GM12874 (cell line): ENCODE measurements around the gene OR2G3.
A peak's percentile ranks its signal among the peaks of the same experiment; 100 is the strongest.

Experiments
- TF ChIP-seq, protein P1 (sequence below): IDR thresholded peaks from 2 replicates; pipeline ENCODE4 v1.5.1; 2011; ENCODE audit warnings: low read depth, mild to moderate bottlenecking, control low read depth, low read length, moderate library complexity; ENCODE audit not compliant: insufficient read depth

OR2G3 gene

DNA sequence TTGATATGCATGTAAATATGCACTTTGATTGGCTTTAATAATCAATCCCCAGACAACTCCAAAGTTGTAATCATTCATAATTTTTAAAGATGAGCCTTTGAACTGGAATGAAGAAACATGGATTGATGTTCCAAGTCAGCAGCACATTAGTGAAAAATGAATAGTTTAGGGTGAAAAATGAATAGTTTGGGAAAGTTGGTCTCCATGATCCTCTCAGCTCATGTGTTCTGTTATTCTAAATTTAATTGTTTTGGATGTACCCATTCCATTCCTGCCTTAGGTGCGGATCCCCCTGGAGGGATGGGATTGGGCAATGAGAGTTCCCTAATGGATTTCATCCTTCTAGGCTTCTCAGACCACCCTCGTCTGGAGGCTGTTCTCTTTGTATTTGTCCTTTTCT, at the start of gene OR2G3:
Gene OR2G3 (plus strand): TSS at position 301 of the 400 bp plus-strand sequence. CDS start 0 bp downstream, at position 301.
- TF ChIP-seq, protein P1, sequence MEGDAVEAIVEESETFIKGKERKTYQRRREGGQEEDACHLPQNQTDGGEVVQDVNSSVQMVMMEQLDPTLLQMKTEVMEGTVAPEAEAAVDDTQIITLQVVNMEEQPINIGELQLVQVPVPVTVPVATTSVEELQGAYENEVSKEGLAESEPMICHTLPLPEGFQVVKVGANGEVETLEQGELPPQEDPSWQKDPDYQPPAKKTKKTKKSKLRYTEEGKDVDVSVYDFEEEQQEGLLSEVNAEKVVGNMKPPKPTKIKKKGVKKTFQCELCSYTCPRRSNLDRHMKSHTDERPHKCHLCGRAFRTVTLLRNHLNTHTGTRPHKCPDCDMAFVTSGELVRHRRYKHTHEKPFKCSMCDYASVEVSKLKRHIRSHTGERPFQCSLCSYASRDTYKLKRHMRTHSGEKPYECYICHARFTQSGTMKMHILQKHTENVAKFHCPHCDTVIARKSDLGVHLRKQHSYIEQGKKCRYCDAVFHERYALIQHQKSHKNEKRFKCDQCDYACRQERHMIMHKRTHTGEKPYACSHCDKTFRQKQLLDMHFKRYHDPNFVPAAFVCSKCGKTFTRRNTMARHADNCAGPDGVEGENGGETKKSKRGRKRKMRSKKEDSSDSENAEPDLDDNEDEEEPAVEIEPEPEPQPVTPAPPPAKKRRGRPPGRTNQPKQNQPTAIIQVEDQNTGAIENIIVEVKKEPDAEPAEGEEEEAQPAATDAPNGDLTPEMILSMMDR = no peak

DNA sequence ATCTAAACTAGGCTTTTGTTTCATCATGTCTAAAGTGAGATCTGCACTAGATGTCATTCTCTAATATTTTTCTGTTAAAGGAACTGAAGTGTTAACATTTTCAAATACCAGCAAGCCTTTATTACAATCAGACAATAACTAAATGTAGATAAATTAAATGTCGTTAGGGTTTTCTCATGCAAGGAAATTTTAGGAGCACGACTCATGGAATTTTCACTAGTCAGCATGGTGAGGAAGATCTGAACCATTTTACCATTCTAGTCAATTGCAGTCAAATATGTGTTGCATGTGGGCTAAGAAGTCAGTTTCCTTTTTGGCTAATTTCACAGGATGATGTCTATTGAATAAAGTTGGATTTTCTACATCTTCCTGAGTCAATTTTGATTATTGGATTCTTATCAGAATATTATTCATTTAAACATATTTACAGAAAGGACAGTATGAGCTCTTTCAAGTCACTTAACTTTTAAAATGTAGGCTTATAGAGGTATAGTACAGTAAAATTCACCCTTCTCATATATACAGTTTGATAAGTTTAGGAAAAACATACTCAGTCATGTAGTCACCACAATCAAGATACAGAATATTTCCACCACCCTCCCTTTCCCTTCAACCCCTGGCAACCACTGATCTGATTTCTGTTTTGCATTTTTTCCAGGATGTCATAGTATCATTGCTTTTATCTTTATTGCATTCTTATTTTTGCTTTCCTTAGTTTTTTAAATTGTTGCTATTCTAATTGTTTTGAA, 47.3 kb upstream of the OR2G3 start:
- TF ChIP-seq, protein P1 = no peak

DNA sequence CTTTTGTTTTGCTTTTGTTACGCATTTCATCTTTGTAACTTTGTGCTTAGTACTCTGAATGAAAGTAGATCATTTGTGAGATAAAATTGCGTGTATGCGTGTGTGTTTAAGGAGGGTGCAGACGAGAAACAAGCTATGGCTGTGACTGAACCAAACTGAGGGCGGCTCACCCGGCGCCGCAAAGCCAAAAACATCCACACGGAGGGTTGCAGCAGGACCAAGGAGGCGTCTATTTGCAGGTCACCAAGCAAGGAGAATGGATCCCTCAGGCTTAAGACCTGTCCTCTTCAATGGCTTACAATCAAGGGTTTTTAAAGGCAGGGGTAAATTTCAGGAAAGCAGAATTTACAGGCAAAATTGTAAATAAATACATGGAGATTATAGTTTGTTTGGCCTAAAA, 43.7 kb upstream of the OR2G3 start:
- TF ChIP-seq, protein P1 = no peak

DNA sequence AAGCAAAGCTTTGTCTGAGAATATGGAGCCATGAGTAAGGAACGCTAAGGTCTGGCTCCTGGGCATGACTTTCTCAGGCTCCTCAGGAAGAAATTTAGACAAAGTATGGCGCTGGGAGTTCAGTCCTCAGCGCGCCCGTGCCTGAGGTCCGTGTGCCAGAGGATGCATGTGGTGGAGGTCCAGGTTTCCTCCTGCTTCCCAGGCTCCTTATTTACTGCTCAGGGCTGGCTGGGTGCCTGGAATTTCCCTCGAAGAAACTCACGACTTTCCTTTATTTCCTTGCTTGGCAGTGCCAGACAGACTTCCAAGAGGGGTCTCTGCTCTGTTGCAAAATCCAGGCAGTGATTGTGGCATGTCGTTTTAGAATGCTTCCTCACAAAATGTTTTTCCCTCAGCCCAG, 43.2 kb upstream of the OR2G3 start:
- TF ChIP-seq, protein P1 = no peak

DNA sequence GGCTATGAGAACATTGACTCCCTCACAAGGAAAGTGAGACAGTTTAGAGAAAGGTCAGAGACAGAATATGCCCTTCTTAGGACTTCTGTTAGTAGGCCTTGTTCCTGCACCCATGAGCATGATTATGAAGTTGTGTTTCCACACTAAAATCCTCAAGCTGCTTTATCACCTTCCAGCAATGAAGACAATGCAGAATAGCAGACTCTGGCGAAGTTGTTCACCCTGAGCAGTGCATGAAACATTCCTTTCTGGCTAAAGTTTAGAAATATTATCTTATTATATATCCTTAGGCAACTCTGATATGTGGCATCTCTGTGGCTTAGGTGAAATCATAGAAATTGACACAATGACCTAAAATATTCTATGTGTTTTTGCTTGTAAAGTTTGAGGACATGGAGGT, 31.1 kb upstream of the OR2G3 start:
- TF ChIP-seq, protein P1 = no peak

DNA sequence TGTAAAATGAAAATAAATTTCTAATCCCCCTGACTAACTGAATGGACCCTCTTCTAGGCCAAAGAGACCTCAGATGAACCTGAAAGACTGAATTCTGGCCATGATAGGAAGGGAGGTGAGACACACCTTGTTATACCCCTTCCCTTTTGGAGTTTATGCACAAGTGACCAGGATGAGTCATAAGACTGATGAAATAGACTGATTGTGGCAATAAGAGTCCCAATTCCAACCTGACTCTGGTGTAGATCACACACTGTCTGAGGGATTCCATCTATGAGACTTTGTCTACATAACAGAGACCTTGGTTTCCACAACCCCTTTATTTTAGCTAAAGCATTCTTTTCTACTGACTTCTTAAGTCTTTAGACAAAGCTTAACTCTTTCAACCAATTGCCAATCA, 30.7 kb upstream of the OR2G3 start:
- TF ChIP-seq, protein P1 = no peak

DNA sequence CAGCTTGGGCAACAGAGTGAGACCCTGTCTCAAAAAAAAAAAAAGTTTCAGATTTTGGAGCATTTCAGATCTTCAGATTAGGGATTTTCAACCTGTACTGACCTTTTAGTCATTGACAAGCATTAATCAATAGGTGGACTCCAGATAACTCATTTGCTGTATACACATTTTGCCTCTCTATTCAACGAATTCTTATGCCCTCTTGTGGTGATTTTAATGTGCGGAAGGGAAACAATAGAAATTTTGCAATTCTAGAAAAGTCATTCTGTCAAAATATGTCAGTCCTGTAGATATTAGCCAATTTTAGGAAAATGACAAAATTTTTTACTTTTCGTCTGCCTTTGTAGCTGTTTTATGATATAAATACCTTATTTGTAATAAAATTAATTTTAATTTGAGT, 28.9 kb upstream of the OR2G3 start:
- TF ChIP-seq, protein P1 = peak; percentile 29; the same call in 1 of the 2 replicates
